Measurements from ENCODE around the gene USP32.
A peak's percentile ranks its signal among the peaks of the same experiment; 100 is the strongest.

The USP32 gene

DNA sequence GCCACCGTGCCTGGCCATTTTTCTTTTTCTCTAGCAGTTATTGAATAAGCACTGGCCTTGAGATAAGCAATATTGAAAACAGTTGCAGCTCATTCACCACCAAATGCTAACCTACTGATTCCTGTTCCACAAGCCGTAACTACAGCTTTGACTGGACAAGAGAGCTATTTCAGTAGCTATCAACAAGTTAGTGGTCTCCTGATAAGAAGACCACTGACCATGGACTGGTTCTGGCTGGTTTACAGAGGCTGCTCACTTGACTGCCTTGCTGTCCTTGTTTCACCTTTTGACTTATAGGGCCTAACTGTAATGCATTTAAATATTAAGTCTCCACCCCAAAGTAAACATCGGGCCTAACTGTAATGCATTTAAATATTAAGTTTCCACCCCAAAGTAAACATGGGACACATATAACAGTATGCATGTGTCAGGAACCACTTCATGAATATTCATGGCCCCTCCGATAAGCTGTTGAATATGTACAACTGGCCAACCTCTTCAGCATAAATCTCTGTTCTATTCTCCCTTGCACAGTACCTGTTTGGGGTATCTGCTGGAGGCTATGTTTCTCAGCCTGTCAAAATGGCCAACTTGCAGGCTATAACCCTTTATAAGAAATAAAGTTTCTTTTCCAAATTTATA, 94.1 kb downstream of the USP32 start:
- no peak for ATAC-seq

DNA sequence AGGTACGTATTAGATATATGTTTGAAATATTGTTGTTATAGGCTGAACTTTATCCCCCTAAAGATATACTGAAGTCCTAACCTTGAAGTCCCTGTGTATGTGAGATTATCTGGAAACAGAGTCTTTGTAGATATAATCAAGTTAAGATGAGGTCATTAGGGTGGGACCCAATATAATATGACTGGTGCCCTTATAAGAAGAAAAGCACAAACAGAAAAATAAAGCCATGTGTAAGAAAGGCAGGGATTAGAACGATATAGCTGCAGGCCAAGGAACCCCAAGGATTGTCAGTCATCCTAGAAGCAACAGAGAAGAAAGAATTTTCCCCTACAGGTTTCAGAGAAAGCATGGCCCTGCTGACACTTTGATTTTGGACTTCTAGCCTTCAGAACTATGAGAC, 95.8 kb downstream of the USP32 start:
- no peak for ATAC-seq

DNA sequence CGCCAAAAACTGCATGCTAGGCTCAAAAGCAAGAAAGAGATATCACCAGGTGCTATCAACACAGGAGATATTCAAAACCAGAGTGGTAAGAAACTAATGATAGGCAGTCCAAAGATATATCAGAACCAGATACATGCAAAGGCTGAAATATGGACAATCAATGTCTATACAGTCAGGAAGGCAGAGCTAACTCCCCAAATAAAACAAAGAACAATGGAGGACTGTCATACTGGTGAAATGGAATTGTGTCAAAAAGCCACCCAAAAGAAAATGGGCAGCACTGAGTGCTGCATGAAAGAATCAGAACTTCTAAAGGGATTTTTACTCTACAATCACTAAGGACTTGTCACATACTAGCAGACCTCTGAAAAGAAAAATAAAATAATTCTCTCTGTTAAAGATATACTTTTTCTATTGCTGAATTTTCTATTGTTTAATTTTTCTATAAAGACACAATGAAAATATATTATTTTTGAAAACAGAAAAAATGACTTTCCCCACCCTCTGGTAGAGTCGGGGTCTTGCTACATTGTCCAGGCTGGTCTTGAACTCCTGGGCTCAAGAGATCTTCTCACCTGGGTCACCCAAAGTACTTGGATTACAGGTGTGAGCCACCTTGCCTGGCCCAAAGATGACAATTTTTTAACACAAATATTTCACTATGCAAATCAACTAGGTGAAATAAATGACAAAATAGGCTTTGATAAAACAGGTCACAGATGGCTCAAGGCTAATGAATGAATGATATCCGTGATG, 98.2 kb downstream of the USP32 start:
- ATAC-seq: no peak

DNA sequence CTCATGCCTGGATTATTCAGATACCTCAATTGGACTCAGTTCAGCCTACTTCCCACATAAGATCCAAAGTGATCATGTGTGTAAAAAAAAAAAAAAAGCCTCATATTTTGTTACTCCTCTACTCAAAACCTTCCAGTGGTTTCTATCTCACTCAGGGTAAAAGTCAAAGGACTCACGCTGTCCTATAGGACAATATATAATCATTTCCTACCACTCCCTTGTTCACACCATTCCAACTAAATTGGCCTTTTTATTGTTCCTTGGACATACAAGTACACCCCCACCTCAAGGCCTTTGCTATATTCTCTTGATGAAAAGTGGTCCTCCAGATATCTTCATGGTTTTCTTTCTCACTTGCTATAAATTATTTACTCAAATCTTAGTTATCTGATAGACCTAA, 99.2 kb downstream of the USP32 start:
- ATAC-seq: no peak

DNA sequence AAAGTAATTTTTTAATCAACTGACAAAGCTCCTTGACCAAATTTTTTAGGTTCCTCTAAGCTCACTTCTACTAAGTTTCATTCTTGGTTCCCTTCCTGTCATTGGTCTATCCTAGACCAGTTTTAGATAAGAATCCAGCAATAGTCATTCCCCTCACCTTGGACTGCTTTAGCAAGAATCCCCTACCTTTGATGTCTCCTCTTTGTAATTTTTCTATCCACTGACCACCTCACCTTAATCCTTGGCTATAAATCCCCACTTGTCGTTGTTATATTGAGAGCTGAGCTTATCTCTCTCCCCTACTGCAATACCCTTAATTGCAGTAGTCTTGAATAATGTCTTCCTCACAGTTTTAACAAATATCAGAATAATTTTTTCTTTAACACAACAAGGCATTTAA, 107.2 kb downstream of the USP32 start:
- no peak for ATAC-seq

DNA sequence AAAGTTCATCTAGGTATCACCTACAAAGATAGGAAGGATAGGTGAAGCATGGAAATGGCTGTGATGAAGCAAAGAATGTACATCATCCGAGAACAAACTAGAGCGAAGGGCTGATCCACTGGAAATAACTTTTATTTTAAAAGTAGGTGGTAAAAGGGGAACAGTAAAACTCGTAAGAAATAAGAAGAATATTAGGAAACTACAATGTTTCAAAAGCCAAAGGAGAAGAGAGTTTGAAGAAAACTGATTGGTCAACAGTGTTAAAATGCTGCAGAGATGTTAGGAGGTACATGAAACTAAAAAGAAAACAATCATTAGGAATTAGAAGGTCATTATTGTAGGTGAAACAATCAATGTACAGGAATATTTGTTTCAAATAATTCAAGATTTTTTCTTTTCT, 108.1 kb downstream of the USP32 start:
- ATAC-seq: no peak

DNA sequence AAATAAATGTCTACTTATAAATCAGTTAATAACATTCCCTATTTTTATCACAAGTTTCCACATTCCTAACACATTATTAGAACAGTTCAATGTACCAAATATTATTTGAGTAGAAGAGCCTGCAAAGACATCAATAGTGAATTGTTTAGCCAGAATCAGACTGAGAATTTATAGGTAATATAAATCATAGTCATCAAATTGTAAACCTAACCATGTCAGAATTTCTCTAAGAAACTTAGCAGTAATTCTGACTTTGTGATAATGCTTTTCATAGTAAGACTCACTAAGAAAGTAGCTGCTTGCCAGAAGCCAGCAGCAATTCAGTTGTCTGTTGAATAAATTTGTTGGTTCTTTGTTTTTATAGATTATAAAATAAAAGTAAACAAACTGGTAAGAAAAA, 111.3 kb downstream of the USP32 start:
- ATAC-seq: no peak

DNA sequence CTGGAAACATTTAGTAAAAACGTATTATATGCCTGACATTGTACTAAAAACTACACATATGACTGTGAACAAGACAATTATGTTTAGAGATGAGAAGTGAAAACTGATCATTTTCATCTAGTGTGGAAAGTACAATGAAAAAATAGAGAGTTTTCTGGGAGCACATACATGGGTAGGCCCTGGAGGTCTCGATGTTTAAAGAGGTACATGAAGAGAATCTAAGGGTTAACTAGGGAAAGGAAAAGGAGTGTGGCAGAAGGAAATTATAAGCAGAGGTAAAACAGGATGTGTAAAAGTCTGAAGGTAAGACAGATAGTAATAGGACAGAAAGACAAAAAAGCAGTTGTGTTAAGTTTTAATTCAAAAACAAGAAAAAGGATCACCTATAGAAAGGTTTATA, 113.7 kb downstream of the USP32 start:
- ATAC-seq: no peak

DNA sequence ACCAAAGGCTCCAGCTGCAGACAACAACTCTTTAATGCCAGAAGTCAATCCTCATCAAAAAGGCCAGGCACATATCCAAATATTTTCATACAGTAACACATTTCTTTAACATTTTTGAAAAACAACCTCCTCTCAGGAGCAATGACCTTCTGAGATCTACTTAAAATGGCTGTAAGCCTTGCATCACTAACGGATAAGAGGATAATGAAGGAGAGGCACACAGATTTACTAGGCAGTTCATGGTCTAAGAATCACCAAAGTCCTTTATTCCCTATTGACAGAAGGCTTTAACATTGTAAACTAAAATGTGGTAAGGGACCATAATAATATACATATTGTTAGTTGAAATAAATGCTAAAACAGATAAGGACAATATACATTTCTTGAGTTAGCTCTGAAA, 114.7 kb downstream of the USP32 start:
- no peak for ATAC-seq

DNA sequence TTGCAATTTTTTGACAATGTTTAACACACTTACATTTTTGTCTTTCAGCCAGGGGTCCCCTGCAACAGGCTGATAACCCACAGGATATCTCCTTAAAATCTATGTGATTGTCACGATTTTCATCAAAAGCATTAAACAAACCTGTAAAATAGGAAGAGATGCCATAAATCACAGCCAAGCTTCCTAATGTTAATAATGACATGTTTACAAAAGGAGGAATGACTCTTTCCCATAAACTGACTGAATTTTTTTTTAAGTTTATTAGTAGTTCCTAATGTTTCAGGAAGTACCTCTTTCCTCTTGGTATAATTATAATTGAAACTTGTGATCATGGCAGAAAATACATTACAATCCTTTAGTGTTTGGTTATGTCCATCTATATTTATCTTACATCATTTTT, 122.5 kb downstream of the USP32 start:
- ATAC-seq: no peak

DNA sequence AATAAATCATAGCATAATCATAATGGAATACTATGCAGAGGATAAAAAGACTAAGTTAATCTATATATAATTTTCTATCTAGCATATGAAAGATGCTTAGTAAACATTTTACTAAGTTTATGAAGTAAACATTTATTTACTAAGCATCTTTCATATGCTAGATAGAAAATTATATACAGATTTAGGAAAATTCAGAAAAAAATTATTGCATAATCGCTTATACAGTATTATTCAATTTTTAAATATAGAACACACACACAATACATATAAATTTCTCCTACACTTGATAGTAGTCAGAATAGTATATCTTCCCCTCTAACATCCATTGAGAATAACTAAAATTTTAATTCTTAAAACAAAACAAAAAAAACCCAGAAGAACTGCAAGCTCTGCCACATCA, 131.4 kb downstream of the USP32 start:
- ATAC-seq: no peak

DNA sequence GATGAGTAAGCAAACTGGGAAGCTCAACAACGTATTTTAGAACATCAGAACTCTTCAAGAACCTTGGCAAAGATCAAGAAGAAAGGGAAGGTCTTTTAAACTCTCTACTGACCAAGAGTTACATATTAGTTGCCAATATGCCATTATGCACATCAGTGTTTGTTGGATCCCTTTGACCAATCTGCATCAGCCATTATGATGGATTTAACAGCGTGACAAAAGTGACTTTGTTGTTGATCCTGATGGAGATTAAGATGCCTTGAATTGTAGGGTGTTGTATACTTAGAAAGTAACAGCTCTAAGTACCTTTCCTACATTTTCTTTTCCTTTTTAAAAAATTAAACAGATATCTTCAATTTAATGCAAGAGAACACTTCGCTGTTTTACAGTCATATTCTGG, 133.6 kb downstream of the USP32 start:
- ATAC-seq: no peak

DNA sequence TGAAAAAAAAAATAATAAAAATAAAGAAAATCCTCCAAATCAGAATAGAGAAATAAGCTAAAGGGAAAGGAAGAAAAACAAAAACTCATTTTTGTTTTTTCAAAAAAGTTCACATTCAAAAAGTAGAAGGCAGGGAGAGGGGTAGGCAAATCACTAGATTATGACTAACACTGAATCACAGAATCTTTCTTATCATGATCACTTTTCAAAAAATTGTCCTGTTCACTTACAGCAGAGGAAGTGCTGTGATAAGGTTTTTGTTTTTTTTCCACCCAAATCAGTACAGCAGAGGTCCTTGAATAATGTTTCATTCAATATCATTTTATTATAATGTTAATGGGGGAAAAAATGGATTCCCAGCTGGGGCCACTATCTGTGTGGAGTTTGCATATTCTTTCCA, 135.8 kb downstream of the USP32 start:
- ATAC-seq: no peak

DNA sequence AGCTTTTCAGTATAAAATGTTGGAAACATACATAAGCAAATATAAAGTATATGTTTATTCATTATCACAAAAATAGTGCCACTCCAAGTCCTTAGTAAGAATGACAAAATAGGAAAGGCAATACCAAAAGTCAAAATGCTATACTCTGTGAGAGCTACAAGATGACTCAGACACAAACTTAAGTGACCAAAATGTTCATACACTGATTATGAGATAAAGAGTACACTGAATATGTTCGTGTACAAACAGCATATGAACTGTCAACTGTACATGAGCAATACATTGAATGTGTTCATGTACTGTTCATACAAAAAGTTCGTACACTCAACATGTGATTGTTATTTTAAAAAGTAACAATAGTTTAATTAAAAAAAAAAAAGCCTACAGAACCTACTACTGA, 138.9 kb downstream of the USP32 start:
- ATAC-seq: no peak

DNA sequence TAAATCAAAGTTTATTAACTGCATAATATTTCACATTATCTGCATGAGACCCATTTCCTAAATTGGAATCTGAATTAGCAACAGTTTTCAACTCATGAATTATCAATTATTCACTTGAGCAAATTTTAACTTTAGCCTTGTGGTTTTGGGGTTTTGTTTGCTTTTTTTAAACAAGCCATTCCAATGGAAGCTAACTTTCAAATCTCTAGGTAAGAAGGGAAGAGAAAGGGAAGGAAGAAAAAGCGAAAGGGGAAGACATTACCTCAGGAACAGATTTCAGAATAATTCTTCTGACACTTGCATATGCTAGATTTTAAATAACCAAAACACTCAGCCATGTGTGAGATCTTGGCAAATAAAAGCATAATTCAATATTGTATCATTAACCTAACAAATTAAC, 139.5 kb downstream of the USP32 start:
- no peak for ATAC-seq

DNA sequence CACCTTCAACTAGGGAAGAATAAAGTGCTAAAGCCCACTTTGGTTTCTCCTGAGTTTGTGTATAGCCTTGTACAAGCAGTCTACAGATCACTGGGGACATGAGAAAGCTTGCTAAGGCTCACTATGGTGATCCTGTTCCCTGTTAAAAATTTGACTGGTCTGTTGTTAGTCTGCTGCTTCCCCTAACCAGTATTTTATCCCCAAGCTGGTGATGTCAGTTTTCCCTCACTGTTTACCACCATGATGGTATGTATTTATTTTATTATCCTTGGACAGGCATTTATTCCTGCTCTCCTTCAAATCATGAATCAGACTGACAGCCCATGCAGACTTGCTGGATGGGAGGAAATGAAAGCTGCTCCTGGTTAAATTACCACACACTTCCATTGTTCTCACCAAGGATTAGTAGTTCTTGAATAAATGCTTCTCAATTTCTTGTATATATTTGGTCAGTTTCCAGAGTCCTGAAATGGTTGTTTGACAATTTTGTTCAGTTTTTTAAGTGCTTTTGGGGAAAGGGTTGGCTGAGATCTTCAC, 142.6 kb downstream of the USP32 start:
- no peak for ATAC-seq

DNA sequence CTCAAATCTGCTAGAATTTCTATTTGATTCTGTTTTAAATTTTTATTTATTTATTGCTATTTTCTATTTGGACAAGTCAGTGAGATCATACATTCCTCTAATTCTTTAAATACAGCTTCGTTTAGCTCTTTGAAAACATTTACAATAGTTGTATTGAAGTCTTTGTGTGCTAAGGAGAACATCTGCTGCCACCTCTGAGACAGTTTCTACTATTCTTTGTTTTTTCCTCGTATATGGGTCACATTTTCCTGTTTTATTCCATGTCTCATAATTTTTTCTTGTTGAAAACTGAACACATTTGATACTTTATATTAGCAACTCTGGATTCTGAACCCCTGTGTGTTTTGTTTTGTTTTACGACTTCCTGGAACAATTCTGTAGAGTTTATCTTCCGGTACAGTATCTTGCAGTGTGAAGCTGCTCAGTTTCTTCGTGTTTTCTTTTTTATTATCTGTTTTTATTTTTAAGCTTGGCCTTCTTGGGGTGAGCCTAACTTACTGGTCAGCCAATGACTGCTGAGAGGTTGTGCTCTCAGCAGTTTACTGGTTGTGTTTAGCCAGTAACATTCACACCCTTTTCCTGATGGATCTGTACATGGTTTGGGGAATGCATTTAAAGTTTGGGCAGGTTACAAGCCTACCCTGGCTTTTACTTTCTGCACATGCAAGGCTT, 143.2 kb downstream of the USP32 start:
- ATAC-seq: no peak

DNA sequence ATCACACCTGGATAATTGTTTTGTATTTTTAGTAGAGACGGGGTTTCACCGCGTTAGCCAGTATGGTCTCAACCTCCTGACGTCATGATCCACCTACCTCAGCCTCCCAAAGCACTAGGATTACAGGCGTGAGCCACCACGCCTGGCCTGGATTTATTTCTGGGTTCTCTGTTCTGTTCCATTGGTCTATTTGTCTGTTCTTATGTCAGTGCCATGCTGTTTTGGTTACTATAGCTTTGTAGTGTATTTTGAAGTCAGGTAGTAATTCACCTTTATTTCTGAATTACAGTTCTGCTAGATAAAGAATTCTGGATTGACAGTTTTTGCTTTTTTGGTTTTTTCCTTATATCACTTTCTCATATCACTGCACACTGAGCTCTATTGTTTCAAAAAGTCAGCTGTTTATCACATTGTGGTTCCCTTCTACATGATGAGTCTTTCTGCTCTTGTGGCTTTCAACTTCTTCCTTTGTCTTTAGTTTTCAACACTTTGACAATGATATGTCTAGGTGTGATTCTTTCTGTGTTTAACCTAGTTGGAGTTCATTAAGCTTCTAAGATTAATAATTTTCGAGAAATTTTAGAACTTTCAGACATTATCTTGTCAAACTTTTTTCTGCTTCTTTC, 144.0 kb downstream of the USP32 start:
- no peak for ATAC-seq

DNA sequence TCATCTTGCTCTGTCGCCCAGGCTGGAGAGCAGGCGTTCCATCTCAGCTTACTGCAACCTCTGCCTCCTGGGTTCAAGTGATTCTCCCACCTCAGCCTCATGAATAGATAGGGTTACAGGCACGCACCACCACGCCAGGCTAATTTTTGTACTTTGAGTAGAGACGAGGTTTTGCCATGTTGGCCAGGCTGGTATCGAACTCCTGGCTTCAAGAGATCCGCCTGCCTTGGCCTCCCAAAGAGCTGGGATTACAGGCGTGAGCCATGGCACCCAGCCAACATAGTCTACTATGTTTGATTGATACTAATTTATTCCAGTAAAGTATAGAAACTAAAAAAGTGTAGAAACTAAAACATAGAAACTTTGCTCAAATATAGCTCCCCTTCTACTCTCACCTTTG, 147.3 kb downstream of the USP32 start:
- no peak for ATAC-seq

DNA sequence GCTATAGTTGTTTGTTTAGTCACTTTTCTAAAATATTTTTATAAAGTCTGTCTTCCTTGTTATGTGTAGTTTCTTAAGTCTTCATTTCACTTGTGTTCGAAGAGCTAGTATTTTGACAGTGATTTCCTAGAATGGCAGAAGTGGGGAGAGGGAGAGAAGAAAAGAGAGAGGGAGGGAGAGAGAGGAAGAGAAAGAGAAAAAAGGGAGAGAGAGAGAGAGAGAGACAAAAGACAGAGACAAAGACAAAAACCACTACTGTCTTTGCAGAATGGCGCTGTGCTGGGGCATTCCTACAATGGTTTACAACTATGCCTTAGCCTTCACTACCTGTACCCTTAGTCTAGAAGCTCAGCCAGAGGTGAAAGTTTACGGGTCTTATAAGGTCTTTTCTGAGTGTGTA, 151.6 kb downstream of the USP32 start:
- ATAC-seq: no peak

DNA sequence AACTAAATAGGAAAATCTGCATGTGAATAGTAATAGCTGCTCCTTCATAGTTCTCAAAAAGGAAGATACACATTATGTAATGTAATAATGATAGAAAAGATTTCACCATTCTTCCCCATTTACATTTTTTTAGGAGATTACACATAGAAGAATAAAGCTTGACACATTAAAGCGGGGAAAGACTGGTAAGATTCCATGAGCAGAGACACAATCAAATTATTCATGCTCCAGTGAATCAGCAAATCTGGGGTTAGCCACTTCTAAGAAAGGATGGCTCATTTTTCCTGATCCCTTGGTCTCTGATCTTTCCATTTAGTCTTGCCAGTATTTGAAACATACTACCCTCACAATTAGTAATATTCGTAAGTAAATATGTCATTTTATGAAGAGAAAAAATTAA, 160.2 kb downstream of the USP32 start:
- peak; percentile 25 to 48 for ATAC-seq

DNA sequence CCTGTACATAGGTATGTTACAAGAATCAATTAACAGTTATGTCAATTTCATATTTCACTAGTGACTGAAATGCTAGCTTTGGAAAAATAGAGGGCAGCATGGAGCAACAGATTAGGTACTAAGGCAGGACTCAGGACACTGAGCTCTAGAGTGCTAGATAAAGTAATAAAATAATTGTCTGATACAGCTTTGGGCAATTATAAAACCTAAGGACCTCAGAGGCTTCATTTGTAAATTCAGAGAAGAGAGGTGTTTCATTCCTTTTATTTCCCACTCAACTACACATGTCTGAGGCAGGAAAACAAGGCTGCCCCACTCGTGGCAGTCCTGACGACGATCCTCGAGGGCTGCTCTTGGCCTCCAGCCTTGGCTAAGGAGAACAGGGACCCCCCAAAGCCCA, 160.7 kb downstream of the USP32 start:
- no peak for ATAC-seq

DNA sequence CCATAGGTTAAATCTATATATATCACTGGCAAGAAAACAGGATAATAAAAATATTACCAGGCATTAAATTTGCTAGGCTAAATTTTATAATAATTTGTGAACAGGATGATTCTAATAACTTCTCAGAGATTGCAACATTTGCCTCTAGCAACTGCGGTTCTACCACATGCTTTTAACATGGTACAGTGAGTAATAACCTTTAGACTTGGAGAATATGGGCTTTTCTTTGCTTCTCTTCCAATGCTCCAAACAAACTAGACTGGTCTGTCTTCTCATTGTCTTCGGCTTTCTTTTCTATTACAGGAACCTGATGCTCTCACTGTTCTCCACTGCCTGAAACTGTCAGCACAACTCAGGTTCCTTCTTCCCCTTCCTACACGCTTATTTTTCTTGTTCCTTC, 161.6 kb downstream of the USP32 start:
- no peak for ATAC-seq
